ENCODE data around the gene MYO10.
"Not testable (repeated sequence)": the region's sequence is repeated elsewhere in the genome, so short reads cannot be mapped to it uniquely, and the experiment has no call there.

MYO10 gene

DNA sequence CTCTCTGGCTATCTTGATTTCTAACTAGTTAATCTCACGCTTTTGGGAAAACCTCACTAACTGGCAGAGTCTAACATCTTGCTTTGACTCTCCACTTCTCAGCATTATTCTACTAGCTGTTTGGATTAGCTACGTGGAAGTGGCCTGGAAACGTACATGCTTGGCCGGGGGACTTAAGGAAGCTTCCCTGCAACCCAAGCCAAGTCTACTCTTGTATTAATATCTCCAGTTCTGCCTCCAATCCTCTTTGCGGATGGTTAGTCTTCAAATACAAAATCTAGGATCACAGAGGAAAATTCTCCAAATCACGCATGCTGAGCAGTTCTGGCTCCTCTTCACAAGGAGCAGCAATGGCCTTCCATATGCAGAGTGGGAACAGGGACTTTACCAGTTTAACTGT is 267.5 kb downstream of the MYO10 start:
- DNase-seq (ENCODE audit: low spot score) = no peak

DNA sequence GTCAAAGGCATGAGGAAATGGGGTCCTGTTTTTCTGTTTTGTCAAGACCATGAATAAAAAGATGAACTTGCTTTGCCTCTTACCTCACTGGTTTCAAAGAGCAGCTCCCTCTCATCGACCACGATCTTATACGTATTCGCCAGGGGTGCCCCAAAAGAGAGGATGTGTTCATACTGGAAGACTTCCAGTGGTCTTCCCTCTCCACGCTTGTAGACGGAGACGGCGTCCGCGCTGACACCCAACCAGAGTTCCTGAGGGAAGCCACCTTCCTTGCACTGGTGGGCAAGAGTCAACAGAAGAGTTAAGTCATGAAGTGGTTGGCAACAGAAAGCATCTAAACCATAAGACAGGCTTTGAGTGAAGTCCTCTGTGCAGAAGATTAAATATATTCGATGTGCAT is 267.9 kb downstream of the MYO10 start:
- DNase-seq (ENCODE audit: low spot score) = no peak

DNA sequence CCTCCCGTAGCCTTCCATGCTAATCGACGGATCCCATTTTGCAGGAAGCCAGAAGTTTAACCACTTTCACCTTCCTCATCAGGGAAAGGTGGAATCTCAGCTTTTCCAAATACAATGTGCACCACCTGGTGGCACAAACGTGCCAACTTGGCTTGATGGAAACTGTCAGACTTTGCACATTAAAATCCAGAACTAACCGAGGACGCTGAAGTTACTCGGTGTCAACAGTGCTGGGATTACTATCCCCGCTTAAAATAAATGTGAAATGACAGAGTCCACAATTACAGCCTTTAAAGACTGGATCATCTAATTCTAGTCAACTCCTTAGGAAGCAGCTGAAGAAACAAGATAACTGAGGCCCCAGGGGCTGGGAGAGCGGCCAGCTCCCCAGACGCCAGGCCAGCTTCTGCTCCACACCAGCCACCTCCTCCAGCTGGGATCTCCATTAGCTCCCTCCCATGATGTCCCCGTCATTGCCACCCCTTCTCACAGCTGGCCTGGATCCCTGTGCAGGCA is 269.1 kb downstream of the MYO10 start:
- DNase-seq (ENCODE audit: low spot score) = no peak

DNA sequence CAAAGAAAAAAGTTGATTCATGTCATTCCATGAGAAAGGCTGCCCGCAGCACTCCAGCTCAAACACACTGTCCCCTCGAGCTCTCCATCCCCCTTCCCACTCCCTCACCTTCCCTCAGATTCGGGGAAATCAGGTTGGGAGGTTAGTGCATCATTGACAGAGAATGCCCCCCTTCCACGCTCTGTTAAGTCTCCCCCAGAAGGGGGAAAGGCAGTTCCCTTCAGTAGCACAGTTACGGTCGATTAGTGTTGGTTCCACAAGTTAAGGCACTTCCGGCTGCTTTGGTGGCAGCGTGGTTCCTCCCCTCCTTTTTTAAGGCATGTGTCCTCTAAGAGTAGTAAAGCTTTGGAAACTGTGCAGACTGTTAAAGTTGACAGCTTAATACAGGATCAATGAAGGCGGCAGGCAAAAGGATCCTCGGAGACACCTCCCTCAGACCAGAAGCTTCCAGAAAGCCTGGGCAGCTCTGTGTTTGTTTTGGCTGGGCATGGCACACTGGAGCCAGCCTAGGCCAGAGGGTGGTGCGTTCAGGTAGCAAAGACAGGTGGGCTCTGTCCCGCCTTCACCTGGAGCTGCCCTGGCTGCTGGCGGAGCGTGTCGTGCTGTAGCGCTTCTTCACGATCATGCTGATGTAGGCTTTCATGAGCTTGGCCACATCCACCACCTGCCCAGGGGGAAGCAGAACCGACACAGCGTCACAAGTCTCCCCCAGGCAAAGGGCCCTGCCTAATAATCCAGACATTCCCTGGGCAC is 269.8 kb downstream of the MYO10 start:
- DNase-seq (ENCODE audit: low spot score) = no peak

DNA sequence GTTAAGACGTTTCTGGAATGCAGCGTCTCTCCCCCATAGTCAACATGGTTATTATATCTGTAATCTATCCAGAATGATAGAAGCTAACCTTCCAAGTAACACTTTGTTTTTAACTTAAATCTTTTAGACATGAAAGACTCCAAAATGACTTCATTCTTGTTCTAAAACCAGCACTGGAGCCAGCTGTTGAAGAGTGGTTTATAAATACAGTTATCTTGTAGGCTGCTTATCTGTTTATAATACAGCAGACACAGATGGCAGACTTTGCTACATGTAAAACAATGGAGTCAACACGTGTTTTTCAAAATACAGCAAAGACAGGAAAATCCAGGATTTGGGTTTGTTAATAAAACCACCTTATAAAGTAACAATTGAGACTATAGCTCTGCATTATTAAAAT is 270.5 kb downstream of the MYO10 start:
- no peak for DNase-seq (ENCODE audit: low spot score)

DNA sequence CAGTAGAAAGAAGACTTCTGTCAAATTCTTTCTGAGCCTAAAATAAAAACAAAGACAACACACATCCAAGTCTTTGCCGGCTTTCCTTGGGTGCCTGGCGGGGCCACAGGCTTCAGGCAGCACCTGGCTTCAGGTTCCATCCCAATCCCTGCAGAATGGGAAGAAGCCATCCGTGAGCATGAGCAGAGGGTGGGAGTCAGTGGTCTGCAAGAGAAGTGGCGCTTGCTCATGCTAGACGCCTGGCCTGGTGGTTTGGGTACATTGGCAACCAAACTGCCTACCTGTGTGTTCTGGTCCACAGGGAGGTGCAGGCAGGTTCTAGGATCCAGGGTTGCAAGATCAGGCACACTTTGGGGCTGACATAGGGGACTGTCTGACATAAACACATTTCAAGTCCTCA is 271.7 kb downstream of the MYO10 start:
- no peak for DNase-seq (ENCODE audit: low spot score)

DNA sequence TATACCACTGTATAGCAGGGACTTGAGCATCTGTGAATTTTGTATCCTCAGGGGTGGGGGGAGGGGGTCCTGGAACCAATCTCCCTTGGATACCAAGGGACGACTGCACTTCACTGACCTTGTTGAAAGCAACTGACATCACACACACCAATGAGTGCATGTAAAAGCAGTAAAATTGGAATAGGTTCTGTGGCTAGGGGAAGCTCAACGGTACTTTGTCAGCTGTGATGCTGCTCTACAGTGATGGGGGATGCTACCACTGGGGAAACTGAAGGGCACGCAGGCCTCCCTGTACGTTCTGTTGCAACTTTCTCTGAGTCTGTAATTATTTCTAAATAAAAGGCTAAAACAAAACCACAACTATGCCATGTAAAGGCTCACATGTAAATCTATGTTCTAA is 272.2 kb downstream of the MYO10 start:
- no peak for DNase-seq (ENCODE audit: low spot score)

DNA sequence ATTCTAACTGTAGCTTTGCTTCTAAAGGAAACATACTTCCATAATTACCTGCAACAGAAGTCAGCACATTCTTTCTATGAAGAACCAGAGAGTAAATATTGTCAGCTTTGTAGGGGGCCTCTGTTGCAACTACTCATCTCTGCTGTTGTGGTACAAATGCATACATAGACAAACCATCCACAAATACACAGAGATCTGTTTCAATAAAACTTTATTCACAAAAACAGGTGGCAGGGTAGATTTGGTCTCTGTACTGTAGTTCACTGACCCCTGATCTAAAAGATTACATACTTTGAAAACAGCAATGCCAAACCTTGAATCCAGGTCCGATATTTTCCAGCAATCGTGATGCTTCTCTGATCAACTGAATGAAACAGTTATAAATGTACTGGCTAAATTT is 274.4 kb downstream of the MYO10 start:
- no peak for DNase-seq (ENCODE audit: low spot score)

DNA sequence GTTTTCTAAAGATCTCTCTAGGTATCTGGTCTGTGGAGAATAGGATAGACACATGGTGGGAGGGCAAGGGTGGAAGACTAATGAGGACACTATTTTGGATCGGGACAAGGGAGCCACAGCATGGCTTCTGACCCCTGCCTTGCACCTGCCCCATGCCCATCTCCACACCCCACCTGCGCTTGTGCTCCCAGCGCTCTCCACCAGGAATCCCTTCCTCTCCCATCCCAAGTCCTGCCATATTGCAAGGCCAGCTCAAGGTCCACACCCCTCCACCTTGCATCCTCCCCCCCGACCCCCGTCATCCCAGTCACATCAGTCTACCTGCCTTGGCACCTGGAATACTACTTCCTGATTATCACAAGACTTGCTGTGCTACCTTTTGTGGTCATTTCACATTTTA is 275.1 kb downstream of the MYO10 start:
- no peak for DNase-seq (ENCODE audit: low spot score)

DNA sequence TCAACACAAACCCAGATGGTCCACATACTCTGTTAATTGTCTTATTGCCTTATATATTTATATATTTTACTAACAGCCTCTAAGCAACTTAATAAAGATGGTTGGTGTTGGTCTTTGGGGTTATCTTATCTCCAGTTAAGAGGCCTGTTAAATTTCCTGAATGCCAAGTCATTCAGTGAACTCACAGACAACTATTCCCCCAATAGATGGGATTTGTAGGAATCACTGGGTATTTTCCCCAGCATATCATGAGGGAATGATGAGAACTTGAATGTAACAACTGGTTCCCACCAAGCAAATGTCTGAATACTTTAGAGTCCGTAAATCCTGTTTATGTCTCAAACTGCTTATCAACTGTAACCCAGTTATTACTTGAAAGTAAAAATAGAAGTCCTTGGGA is 276.6 kb downstream of the MYO10 start:
- DNase-seq (ENCODE audit: low spot score) = no peak

DNA sequence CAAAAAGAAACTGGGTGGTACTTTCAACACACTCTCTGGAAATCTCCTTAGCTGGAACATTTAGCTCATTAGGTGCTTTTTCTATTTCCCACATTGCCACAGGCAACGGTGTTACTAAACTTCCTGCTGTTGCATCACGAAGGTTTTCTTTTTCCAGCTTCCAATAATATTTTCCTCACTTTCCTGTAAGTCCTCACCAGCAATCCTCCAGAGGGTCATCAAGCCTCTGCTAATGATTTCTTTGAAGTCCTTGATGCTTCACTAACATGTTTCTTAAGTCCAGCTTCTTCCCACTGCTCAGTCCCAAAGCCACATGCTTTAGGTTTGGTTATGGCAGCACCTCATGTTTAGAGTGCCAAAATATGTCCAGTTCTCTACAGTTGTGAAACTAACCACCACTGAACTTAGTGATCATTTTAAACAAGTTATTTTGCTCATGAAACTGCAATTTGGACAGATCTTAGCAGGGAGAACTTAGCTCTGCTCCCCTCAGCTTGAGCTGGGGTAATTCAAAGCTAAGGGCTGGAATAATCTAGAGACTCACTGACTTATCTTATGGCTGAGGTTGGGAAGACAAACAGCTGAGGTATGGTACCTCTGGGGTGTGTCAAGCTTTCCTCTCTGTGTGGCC is 279.4 kb downstream of the MYO10 start:
- DNase-seq (ENCODE audit: low spot score) = peak; percentile 37

DNA sequence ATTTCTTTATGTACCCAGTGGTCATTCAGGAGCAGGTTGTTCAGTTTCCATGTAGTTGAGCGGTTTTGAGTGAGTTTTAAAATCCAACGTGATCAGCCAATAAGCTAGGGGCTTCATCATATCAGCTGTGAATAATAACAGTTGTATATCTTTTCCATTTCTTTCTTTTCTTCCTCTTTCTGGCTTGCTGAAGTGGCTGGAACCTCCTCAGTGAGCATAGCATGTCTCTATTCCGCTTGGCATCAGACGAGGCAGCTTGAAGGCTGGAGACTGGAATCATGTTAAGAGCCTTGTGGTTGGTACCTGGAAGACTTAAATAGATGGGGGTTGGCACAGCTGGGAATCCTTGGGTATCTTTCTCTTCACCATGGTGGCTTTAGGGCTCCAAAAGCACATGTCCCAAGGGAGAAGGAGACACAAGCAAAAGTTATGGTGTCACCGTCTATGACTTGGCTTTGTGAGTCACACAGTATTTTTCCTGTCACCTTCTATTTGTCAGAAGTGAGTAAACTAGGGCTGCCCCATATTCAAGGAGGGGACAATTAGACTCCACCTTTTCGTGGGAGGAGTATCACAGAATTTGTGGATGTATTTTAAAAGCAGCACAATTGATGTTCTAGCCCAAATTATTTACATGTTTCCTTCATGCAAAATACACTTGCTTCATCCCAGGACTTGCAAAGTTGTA is 281.3 kb downstream of the MYO10 start:
- no peak for DNase-seq (ENCODE audit: low spot score)

DNA sequence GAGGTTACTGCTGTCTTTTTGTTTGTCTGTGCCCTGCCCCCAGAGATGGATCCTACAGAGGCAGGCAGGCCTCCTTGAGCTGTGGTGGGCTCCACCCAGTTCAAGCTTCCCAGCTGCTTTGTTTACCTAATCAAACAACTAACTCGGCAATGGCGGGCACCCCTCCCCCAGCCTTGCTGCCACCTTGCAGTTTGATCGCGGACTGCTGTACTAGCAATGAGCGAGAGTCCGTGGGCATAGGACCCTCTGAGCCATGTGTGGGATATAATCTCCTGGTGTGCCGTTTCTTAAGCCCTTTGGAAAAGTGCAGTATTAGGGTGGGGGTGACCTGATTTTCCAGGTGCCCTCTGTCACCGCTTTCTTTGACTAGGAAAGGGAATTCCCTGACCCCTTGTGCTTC is 287.3 kb downstream of the MYO10 start:
- not testable (repeated sequence) for DNase-seq (ENCODE audit: low spot score)

DNA sequence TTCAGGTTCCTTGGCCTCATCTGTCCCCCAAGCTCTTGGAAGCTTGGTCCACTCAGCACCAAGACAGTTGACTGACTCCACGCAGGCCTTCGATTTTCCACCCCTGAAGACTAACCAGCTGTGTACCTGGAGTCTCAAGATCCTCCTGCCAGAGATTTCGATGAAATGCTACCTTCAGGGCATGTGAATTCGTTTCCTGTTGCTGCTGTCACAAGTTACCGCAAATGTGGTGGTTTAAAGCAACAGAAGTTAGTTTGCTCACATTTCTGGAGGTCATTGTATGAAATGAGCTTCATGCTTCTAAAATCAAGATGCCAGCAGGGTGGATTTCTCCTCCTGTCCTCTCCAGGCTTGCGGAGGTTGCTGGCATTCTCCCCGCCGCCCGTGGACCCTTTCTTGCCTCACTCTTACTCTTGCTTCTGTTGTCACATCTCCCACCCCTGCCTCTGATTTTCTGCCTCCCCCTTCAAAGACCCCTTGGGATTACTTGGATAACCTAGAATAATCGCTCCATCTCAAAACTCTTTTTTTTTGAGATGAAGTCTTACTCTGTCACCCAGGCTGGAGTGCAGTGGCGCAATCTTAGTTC is 291.7 kb downstream of the MYO10 start:
- no peak for DNase-seq (ENCODE audit: low spot score)

DNA sequence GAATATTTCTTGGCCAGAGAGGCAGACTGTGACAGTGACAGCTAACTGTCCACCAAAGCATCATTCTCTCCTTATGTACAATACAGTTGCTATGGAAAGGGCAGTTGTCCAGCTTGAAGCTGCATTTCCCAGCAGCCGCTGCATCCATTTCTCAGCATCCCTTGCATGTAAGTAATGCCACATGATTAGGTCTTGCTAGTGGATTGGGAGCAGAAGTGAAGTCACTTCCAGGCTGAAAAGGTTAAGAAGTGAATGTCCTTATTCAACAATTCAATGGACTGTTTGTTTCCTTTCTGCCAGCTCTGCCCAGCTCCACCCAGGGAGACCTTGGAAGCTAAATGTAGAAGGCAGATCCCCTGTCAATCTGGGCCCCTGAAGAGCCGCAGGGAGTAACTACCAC is 293.2 kb downstream of the MYO10 start:
- DNase-seq (ENCODE audit: low spot score) = no peak

DNA sequence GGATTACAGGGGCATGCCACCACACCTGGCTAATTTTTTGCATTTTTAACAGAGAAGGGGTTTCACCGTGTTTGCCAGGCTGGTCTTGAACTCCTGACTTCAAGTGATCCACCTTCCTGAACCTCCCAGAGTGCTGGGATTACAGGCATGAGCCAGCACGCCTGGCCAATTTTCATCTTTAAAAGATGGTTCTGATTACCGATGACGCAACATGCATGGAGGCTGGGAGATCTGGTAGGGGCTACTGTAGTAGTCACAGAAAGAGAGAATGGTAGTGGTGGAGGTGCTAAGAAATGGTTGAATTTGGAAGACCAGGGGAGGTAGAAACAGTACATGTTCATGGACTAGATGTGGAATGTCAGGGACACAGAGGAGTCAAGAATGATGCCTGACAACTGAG is 296.9 kb downstream of the MYO10 start:
- no peak for DNase-seq (ENCODE audit: low spot score)

DNA sequence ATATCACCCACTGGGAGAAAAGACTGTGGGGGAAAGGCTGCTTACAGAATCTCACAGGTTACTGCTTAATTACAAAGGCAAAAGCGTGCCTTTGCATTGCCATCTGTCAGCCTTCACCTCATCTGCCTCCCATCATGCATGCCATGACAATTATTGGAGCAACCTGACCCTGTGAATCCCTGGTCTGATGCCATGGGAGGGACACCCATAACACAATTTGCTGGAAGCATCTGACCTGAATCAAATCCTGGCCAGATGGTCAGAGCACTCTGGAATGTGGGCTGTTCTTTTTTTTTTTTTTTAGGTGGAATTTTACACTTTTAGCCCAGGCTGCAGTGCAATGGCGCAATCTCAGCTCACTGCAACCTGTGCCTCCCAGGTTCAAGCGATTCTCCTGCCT is 307.7 kb downstream of the MYO10 start:
- peak; percentile 31 for DNase-seq (ENCODE audit: low spot score)

DNA sequence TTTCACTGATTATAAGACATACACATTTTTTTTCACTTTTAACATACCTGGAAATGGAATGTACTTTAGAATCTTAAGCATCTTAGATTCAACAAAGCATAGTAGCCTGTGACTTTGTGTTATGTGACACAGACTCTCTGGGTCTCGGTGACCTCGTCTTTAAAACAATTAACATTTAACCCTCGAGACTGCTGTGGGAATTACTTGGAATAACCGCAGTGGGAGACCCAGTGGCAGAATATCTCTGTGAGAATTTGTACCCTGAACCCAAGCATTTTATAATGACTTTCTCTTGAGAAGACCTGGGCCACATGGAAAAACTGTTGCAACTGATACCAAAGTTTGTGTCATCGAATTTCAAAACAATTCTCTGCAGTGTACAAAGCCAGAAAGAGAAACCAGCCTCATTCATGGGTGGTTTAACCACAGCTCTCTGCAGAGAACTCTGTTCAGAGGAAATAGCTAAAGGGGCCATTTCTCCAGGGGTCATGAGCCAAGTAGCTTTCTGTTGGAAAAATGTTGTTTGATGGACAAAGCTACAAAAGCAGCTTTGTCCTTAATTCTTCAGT is 309.3 kb downstream of the MYO10 start:
- peak; percentile 25 for DNase-seq (ENCODE audit: low spot score)

DNA sequence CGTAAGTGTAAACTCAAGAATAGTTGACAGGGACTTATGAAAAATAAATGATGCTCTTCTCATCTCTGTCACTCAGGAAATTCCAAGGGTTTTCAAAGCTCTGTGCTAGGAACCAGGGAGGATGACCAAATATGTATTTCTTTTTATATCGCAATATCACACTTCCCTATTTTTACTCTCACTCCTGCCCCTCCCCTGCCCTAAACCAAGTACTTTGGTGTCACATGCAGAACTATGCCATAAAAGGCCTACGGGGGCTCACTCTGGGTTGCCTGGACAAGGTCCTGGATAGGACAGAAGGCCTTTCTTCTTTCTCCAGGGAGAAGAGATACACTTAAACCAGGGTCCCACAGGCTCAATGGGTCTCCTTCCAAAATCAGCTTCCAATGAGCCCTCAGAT is 311.0 kb downstream of the MYO10 start:
- no peak for DNase-seq (ENCODE audit: low spot score)

DNA sequence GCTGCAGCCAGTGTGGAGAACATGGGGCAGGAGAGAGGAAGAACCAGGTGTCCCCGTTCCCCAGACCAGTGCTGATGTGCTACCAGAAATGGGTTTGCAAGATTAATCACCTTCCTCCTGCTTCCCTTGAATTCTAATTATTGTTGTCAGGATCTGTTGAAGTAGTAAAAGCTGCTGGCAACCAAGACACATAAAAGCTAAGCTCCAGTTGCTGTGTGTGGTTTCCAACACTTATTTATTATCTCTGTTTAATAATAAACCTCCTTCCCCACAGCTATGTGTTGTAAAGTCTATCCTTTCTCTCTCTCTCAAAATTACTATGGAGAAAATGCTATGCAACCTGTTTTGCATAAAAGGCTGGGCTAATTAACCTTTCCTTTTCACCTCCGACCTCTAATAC is 317.0 kb downstream of the MYO10 start:
- DNase-seq (ENCODE audit: low spot score) = no peak

DNA sequence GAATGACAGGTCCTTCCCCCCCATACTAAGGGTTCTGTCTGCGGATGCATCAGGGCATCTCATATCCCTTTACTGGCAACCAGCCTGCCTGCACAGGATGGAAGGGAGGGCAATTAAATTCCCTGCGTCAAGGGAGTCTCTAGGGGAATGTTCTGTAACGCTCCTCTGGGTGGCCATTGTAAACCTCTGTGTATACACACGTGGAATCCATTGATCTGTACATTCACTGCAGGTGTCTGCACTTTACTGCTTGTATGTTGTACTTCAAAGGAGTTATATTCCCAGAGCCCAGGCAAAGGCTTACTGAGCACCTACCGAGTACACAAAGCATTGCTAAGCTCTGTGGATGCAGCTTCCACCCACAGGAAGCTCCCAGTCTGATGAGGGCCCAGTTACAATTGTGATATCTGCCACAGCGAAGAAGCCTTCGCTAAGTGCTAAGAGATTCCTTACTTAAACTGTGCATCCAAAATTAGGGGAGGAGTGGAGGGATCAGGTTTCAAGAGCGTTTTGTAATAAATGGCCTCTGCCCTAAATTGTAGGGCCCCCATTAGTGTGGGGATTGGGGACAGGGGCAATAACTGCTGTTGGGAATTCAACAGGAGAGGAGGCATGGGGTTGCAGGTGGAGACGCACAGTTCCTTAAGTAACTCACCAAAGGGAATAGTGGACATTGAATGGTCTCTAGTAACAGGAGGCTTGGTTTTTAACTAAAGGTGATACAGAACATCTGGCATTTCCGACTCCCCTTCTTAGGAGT is 317.8 kb downstream of the MYO10 start:
- DNase-seq (ENCODE audit: low spot score) = no peak
